Naive thymus-derived CD4-positive, alpha-beta T cell (primary cell): Measurements from ENCODE around the gene CEP41. TPM values are rescaled to one million over a fixed set of nuclear protein-coding genes. Genes with fewer than 3 reads are reported as not detected.

Source experiments
- ATAC-seq: fragments of 150-1000 bp; cut with Tn5 transposase; 2 replicates; pipeline ENCODE4 v1.10.0; 2021; ENCODE audit warnings: mild to moderate bottlenecking, moderate library complexity
- CTCF ChIA-PET: fragments of 350-600 bp; sonication (Branson Sonifier 250); formaldehyde crosslinking; loops from one replicate; lab custom pipeline; 2021; ENCODE audit warnings: antibody characterized with exemption; lab: Charles Lee
- POLR2A ChIA-PET: fragments of 350-600 bp; sonication (Branson Sonifier 250); formaldehyde crosslinking; loops from one replicate; lab custom pipeline; 2021; ENCODE audit warnings: antibody characterized with exemption, inconsistent platforms; lab: Charles Lee
- DNase-seq, 9 donors: peaks; one replicate each; pipeline versions ENCODE4 v3.0.0 to v3.0.0-alpha.2; 2020 to 2022; ENCODE audit warnings: mixed read lengths in 1 of 9
- H3K27ac ChIP-seq: one replicate; pipeline ENCODE4 v1.7.0; 2013; ENCODE audit warnings: mild to moderate bottlenecking, low read depth, low read length, moderate library complexity
- H3K27me3 ChIP-seq, 2 donors: one replicate each; pipeline ENCODE4 v1.7.0; 2013; ENCODE audit warnings: low read length in 2 of 2, mild to moderate bottlenecking in 2 of 2, moderate library complexity in 2 of 2; ENCODE audit not compliant: control insufficient read depth in 2 of 2, insufficient read depth in 2 of 2
- H3K36me3 ChIP-seq, 3 experiments: 1 replicate in 2 of 3; 2 replicates in 1 of 3; pipeline ENCODE4 v1.7.0; 2013; ENCODE audit warnings: low read length in 3 of 3, mild to moderate bottlenecking in 3 of 3, moderate library complexity in 1 of 3; ENCODE audit not compliant: insufficient read depth in 3 of 3, control insufficient read depth in 2 of 3
- H3K4me1 ChIP-seq, 2 donors: one replicate each; pipeline ENCODE4 v1.7.0; 2013; ENCODE audit warnings: low read length in 2 of 2, mild to moderate bottlenecking in 2 of 2, moderate library complexity in 1 of 2; ENCODE audit not compliant: control insufficient read depth in 2 of 2, insufficient read depth in 2 of 2
- H3K4me3 ChIP-seq: 2 replicates; pipeline ENCODE4 v1.7.0; 2013; ENCODE audit warnings: mild to moderate bottlenecking, low read length
- H3K9me3 ChIP-seq, 3 experiments: 1 replicate in 2 of 3; 2 replicates in 1 of 3; pipeline ENCODE4 v1.7.0; 2013; ENCODE audit warnings: low read length in 3 of 3; ENCODE audit not compliant: control insufficient read depth in 2 of 3
- H3K27ac Mint-ChIP-seq, 9 donors: one replicate each; pipeline ENCODE4 v1.8.0; 2020 to 2022; ENCODE audit warnings: mixed read lengths in 9 of 9, mild to moderate bottlenecking in 8 of 9, moderate library complexity in 5 of 9, inconsistent platforms in 2 of 9
- H3K27me3 Mint-ChIP-seq, 5 donors: one replicate each; pipeline ENCODE4 v1.8.0; 2021 to 2022; ENCODE audit warnings: mixed read lengths in 5 of 5, mild to moderate bottlenecking in 1 of 5
- H3K36me3 Mint-ChIP-seq, 5 donors: one replicate each; pipeline ENCODE4 v1.8.0; 2020 to 2022; ENCODE audit warnings: mixed read lengths in 5 of 5, mild to moderate bottlenecking in 3 of 5, inconsistent platforms in 1 of 5
- H3K4me1 Mint-ChIP-seq, 7 donors: one replicate each; pipeline ENCODE4 v1.8.0; 2020 to 2022; ENCODE audit warnings: mixed read lengths in 7 of 7, mild to moderate bottlenecking in 3 of 7, inconsistent platforms in 1 of 7
- H3K4me3 Mint-ChIP-seq, 10 donors: one replicate each; pipeline ENCODE4 v1.8.0; 2020 to 2022; ENCODE audit warnings: mild to moderate bottlenecking in 10 of 10, mixed read lengths in 10 of 10, moderate library complexity in 6 of 10, inconsistent platforms in 2 of 10
- H3K9me3 Mint-ChIP-seq, 11 donors: one replicate each; pipeline ENCODE4 v1.8.0; 2020 to 2022; ENCODE audit warnings: mixed read lengths in 11 of 11, mild to moderate bottlenecking in 4 of 11, inconsistent platforms in 1 of 11, moderate library complexity in 1 of 11
- intact Hi-C, 2 donors: fragments of 100-400 bp; cut with micrococcal nuclease; formaldehyde crosslinking; loops; one replicate each; pipeline ENCODE4 v1.15.1; 2023
- polyA plus RNA-seq, 2 donors: library from polyadenylated mRNA; unstranded; fragments of 300-500 nt; fragmentation: Illumina TruSeq; gene quantifications; one replicate each; pipeline ENCODE4 v1.2.3, GENCODE V29; 2021
- total RNA-seq, 6 experiments: library from RNA in 5 of 6; stranded (reverse) in 5 of 6; gene quantifications; 1 replicate in 5 of 6; 2 replicates in 1 of 6; pipeline ENCODE4 v1.2.3 and lab custom pipeline; 2021 to 2026

Gene CEP41
- total and polyA plus RNA-seq, 7 experiments from 2014 or later: 6.9 to 29.6 (median 13.3) TPM

- ATAC-seq (no peak), DNase-seq (no peak)
- H3K27ac ChIP-seq: no peak overlapping the region
- ChIA-PET POLR2A (no interaction called here), CTCF (no interaction called here)
- intact Hi-C loops: no loop called here
- H3K36me3 ChIP-seq: no peaks in the 10 kb centered on the region
- no peaks in the 10 kb centered on the region for H3K9me3 ChIP-seq
- no peak overlapping the region for H3K4me3 ChIP-seq
- Mint-ChIP-seq H3K4me3 (peak overlapping the region in 1 of 10 donors; percentile 2), H3K27ac (peak overlapping the region in 1 of 9 donors; percentile 46), H3K9me3 (no peaks in the 10 kb centered on the region), H3K36me3 (peaks cover 0 to 2% (median 0%) of the 10 kb centered on the region in 5 donors), H3K4me1 (peaks cover 0 to 9% (median 4%) of the 10 kb centered on the region in 7 donors), H3K27me3 (peaks cover 0 to 3% (median 0%) of the 10 kb centered on the region in 5 donors)
- no peaks in the 10 kb centered on the region for H3K27me3 ChIP-seq
- no peaks in the 10 kb centered on the region for H3K4me1 ChIP-seq
These were observed 89.6 kb downstream of the CEP41 start for GRCh38 chr7:130350945-130351790.

- POLR2A ChIA-PET: no interaction called here
- Mint-ChIP-seq H3K27me3 (peaks cover 0 to 3% (median 0%) of the 10 kb centered on the region in 5 donors), H3K27ac (no peak overlapping the region), H3K4me1 (peaks cover 0 to 9% (median 4%) of the 10 kb centered on the region in 7 donors), H3K36me3 (peaks cover 0 to 2% (median 0%) of the 10 kb centered on the region in 5 donors), H3K9me3 (no peaks in the 10 kb centered on the region), H3K4me3 (no peak overlapping the region)
- Histone ChIP-seq H3K9me3 (no peaks in the 10 kb centered on the region), H3K27me3 (no peaks in the 10 kb centered on the region), H3K4me3 (no peak overlapping the region), H3K36me3 (no peaks in the 10 kb centered on the region), H3K27ac (no peak overlapping the region), H3K4me1 (no peaks in the 10 kb centered on the region)
- intact Hi-C loops: no loop called here
- DNase-seq (no peak), ATAC-seq (no peak)
- CTCF ChIA-PET: no interaction called here
These were observed 90.7 kb downstream of the CEP41 start for GRCh38 chr7:130349911-130350782.

- CTCF ChIA-PET: interaction anchor here (0.6 kb wide), 1 partner anchor 468 kb away, joined by 3 read pairs; no protein-coding TSS in a partner anchor
- peaks cover 0 to 3% (median 0%) of the 10 kb centered on the region in 5 donors for H3K27me3 Mint-ChIP-seq
- intact Hi-C loops: no loop called here
- H3K9me3 Mint-ChIP-seq: peaks cover 0 to 3% (median 0%) of the 10 kb centered on the region in 11 donors
- Histone ChIP-seq H3K4me1 (no peaks in the 10 kb centered on the region), H3K4me3 (no peak overlapping the region), H3K27me3 (no peaks in the 10 kb centered on the region), H3K27ac (no peak overlapping the region), H3K36me3 (no peaks in the 10 kb centered on the region), H3K9me3 (no peaks in the 10 kb centered on the region)
- H3K27ac Mint-ChIP-seq: no peak overlapping the region
- peaks cover 0 to 6% (median 0%) of the 10 kb centered on the region in 7 donors for H3K4me1 Mint-ChIP-seq
- H3K36me3 Mint-ChIP-seq: no peaks in the 10 kb centered on the region
- no peak overlapping the region for H3K4me3 Mint-ChIP-seq
- POLR2A ChIA-PET: interaction anchor here (0.6 kb wide), 1 partner anchor 86 kb away, joined by 3 read pairs; no protein-coding TSS in a partner anchor
- DNase-seq (no peak), ATAC-seq (no peak)
These were observed 93.9 kb downstream of the CEP41 start for GRCh38 chr7:130346941-130347340.

- Histone ChIP-seq H3K4me3 (no peak overlapping the region), H3K27me3 (no peaks in the 10 kb centered on the region), H3K36me3 (no peaks in the 10 kb centered on the region), H3K9me3 (no peaks in the 10 kb centered on the region), H3K4me1 (no peaks in the 10 kb centered on the region), H3K27ac (no peak overlapping the region)
- peaks cover 0 to 4% (median 0%) of the 10 kb centered on the region in 7 donors for H3K4me1 Mint-ChIP-seq
- ChIA-PET POLR2A (no interaction called here), CTCF (interaction anchor here (0.5 to 0.6 kb wide), 2 partner anchors 46 to 468 kb away, joined by 3 read pairs; no protein-coding TSS in a partner anchor)
- no peak overlapping the region for H3K27ac Mint-ChIP-seq
- peaks cover 0 to 3% (median 0%) of the 10 kb centered on the region in 5 donors for H3K27me3 Mint-ChIP-seq
- H3K36me3 Mint-ChIP-seq: no peaks in the 10 kb centered on the region
- intact Hi-C loops: no loop called here
- H3K9me3 Mint-ChIP-seq: peaks cover 0 to 7% (median 0%) of the 10 kb centered on the region in 11 donors
- no peak for DNase-seq
- H3K4me3 Mint-ChIP-seq: no peak overlapping the region
- ATAC-seq: no peak
These were observed 94.5 kb downstream of the CEP41 start for GRCh38 chr7:130346177-130346905.

GRCh38 chr7:130345725-130346124 lies 95.1 kb downstream of the CEP41 start:
- no peak overlapping the region for H3K27ac ChIP-seq
- H3K9me3 ChIP-seq: no peaks in the 10 kb centered on the region
- Mint-ChIP-seq H3K36me3 (no peaks in the 10 kb centered on the region), H3K9me3 (peaks cover 0 to 7% (median 0%) of the 10 kb centered on the region in 11 donors), H3K27me3 (peaks cover 0 to 3% (median 0%) of the 10 kb centered on the region in 5 donors), H3K4me3 (no peak overlapping the region), H3K27ac (peak overlapping the region in 1 of 9 donors; percentile 58), H3K4me1 (peaks cover 0 to 2% (median 0%) of the 10 kb centered on the region in 7 donors)
- no peaks in the 10 kb centered on the region for H3K36me3 ChIP-seq
- intact Hi-C loops: no loop called here
- no peaks in the 10 kb centered on the region for H3K27me3 ChIP-seq
- ATAC-seq (no peak), DNase-seq (no peak)
- ChIA-PET CTCF (interaction anchor here (0.5 to 0.9 kb wide), 2 partner anchors 13 to 47 kb away, joined by 3 read pairs; no protein-coding TSS in a partner anchor), POLR2A (no interaction called here)
- H3K4me3 ChIP-seq: no peak overlapping the region
- no peaks in the 10 kb centered on the region for H3K4me1 ChIP-seq

- Histone ChIP-seq H3K27me3 (no peaks in the 10 kb centered on the region), H3K4me1 (no peaks in the 10 kb centered on the region), H3K36me3 (no peaks in the 10 kb centered on the region), H3K9me3 (no peaks in the 10 kb centered on the region), H3K27ac (no peak overlapping the region), H3K4me3 (no peak overlapping the region)
- ChIA-PET CTCF (interaction anchor here (0.6 to 0.9 kb wide), 2 partner anchors 12 to 733 kb away, joined by 3 read pairs; no protein-coding TSS in a partner anchor), POLR2A (no interaction called here)
- Mint-ChIP-seq H3K4me1 (peaks cover 0 to 2% (median 0%) of the 10 kb centered on the region in 7 donors), H3K4me3 (no peak overlapping the region), H3K27ac (no peak overlapping the region), H3K27me3 (peaks cover 0 to 3% (median 0%) of the 10 kb centered on the region in 5 donors), H3K36me3 (no peaks in the 10 kb centered on the region), H3K9me3 (peaks cover 0 to 7% (median 0%) of the 10 kb centered on the region in 11 donors)
- intact Hi-C loops: no loop called here
- ATAC-seq (no peak), DNase-seq (no peak)
These were observed 95.7 kb downstream of the CEP41 start for GRCh38 chr7:130345136-130345535.
